AML-193 (cell line): Measurements from ENCODE around the gene PDIA6.
"Not testable (repeated sequence)": the region's sequence is repeated elsewhere in the genome, so short reads cannot be mapped to it uniquely, and the experiment has no call there.

Experiments
- DNase-seq, 2 experiments: peaks; one replicate each; lab custom pipeline; 2025; lab: John Stamatoyannopoulos, UW

Gene PDIA6

DNA sequence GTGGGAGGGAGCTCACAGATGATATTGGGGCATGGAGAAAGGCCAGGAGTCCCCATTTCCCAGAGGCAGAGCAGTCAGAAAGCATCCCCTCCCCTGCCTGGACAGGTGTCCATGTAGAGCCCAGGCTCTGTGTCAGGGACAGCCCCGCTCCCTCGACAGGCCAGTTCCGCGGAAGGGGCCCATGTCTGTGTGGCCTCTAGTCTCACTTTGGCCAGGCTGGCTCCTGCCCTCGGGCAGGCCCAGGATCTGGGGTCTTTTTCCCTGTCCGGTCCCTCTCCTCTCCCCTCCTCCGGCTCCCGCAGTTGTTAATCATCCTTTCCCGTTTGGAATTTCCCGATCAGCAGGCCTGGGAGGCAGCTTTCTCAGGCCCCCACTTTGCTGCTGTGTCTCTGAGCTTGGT is 20.4 kb upstream of the PDIA6 start:
- no peak for DNase-seq

DNA sequence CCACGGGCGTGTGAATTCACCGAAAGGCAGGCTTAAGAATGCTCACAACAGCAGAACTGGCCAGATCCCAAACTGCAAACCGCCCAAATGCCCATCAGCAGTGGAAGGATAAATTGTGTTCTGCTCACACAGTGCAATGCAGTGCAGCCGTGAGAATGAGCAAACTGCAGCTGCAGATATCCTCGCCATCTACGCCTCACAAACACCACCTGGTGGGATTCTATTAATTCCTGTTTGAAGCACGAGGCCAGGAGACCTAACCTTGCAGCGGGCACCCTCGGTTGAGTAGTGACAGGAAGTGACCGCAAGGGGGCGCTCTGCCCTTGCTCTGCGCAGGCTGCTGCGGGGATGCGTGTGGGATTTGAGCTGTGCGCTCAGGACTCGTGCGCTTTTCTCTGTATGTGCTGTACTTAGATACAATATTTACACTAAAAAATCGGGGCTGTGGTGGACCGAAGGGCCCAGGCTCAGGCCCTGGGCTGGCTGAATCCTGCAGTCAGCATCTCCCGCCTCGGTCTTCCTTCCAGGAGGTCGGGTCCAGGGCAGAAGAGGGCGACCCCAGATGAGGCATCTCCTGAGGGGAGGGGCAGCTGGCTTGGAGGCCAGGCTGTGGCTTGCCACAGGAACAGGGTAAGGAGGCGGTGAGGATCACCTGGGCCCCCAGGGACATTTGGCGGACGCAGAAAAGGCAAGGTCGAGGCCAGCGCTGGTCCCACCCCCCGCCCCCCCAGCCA is 19.8 kb upstream of the PDIA6 start:
- peak; percentile 71 to 73 for DNase-seq

DNA sequence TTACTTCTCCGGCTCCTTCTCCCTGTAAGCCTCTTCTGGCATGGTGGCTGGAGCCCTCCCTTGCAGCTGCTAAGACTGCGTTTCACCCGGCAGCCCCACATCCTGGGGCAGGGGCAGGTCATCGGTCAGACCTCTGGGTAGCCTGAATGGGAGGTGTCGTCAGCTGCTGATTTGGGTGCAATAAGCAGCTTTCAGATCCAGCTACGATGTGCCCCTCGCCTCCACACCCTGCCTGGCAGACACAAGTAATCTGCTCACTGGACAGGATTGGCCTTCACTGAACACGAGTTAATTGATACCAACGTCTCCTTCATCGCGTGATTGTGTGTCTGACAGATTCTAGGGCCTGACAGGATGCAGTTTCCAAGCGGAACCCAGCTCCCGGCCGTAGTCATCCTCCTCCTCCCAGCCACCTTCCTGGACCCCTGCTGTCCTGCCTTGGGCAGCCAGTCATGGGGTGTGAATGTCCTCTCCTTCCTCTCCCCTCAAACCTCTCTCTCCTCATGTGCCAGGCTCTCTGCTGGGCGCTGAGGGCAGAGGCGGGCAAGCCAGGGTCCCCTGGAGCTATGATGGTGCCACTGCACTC is 18.9 kb upstream of the PDIA6 start:
- no peak for DNase-seq

DNA sequence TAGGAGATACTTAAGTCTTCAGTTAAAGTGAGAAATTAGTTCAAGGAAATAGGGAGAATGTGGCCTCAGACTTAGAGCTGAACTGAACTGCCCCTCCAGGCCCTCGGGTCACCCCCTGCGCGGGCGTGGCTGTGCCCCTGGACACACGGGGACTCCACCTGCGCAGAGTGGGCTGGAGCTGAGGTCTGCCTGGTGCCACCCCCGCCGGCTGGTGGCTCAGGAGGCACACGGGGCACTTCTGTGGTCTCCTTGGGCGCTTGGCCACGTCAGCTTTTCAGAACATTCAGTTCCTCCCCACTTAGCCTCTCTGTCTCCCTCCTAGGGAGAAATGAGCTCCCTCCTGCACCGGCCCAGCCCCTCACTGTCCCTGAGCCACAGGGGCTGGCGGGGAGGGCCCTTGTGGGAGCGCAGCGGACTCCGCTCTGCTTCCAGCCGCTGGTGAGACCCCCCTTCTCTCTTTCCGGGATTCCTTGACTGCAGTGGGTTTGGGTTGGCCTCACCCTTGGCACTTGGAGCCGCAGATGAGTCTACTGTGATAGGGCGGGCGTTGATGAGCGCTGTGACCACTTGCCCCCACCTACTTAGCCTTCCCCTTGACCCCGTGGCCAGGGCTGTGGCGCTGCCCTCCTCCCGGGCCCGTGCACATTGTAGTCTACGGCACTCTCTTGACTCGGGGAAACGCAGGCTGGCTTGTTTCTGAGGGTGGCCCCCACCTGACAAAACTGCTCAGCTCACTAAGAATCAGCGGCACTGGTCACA is 18.2 kb upstream of the PDIA6 start:
- DNase-seq: no peak

DNA sequence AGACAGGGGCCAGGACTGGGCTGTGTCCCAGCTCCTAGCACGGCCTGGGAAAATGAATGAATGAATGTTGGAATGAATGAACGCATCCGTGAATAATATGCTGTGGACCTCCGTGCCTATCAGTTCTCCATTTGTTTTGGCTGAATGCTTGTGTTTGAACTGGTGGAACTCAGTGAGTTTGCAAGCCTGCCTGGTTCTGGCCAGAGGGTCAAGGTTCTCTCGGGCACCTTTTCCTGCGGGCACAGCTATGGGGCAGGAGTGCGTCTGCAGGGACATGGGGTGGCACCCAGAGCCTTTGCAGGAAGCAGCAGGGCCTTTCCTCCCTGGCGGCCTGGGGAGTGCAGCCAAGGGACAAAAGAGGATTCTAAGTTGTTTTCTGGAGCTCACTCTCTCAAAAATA is 17.6 kb upstream of the PDIA6 start:
- DNase-seq: no peak

DNA sequence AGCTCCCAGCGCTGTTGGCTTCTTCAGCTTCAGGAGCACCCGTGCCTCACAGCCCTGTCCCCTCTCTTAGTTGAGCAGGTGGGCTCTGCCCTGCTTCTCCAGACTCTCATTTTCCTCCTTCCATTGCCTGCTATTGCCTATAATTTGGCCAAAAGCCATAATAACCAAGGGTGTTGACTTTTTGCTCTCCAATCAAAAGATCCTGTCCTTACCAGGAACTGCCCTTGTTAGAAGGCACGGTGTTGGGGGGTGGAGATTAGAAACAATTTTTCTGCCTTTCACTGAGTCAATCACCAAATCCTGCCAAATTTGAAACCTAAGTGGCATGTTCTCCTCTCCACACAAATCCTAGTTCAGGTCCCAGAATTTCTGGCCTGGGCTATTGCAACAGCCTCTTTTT is 16.7 kb upstream of the PDIA6 start:
- no peak for DNase-seq

DNA sequence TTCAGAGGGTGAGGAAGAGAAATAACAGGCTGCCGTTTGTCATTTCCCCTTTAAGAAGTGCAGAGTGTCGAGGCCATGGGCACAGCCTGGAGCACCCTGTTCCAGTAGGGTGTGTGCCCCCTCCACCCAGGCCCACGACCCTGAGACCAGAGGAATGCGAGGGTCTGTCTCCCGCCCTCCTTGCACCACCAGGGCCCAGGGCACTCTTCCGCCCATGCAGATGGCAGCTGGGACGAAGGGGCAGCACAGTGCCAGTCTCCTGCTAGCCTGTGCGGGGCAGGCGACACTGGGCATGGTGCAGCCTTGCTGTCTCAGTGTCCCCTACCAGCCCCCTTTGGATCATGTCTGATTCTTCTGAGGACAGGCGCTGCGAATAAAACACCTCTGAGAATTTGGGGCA is 15.8 kb upstream of the PDIA6 start:
- no peak for DNase-seq

DNA sequence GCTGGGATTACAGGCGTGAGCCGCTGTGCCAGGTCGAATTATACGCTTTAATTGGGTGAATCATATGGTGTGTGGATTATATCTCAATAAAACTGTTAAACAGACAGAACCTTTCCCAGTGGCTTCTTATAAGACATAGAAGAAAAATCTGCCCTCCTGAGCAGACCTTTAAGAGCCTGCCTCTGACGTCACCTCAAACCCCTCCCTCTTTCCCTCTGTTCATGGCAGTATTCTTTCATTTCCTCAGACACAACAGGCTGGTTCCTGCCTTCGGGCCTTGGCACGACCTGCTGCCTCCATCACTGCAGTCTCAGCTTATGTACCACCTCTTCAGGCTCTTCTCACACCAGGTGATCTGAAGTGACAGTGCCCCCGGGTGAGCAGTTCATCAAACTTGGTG is 14.0 kb upstream of the PDIA6 start:
- no peak for DNase-seq

DNA sequence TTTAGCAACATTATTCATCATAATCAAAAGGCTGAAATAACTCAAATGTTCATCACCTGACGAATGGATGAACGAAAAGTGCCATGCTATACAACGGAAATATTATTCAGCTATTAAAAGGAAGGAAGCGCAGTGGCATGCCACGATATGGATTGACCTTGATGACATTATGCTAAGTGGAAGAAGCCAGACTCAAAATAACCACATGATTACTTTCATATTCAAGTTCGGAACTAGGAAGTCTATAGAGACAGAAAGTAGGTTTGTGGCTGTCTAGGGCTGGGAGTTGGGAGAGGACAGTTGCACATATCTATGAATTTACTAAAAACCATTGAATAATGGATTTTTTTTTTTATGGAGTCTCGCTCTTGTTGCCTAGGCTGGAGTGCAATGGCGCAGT is 13.4 kb upstream of the PDIA6 start:
- no peak for DNase-seq

DNA sequence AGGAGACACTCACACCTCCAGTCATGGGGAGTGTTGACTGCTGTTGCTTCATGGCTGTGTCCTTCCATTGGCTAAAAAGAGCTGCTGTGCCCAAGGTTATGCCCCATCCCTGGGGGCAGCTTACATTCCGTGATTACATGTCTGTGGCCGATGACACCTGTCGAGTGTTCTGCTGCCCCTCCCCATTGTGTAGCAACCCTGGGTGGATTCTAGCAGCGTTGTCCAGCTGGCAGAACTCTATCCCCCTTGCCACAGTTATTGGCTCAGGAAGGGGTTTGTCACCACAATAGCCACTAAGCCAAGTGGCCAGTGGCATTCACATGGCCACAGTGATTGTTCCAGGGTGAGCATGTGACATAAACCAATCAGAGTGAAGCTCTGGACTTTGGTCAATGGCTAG is 11.6 kb upstream of the PDIA6 start:
- DNase-seq: no peak

DNA sequence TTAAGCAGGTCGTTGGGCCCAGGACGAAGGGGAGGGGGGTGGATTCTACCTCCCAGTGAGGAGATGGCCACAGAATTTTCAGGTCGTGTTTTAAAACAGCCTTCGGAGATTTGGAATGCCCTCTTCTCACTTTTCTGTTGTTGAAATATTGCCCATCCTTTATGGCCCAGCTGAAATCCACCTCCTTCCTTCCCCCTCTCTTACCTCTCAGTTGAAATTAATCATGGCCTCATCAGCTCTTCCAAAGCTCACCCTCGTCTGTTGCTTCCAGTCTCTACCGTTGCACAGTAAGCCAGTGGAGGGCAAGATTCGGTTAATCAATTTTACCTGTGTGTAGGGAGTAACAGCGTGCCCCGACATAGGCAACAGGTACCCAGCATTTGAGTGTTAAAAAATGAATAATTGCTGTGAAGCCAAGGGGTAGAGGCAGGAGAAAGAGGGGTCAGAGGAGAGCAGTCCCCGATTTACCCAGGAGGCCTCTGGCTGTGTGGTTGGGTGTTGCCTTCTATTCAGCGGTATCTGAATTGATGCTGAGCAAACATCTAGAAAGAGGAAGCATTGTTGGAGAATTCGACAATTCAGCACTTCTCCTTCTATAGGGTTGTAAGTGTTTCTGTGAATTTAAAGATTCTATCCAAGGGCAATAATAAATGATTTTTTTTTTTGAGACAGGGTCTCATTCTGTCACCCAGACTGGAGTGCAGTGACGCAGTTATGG is 8.6 kb upstream of the PDIA6 start:
- DNase-seq: no peak

DNA sequence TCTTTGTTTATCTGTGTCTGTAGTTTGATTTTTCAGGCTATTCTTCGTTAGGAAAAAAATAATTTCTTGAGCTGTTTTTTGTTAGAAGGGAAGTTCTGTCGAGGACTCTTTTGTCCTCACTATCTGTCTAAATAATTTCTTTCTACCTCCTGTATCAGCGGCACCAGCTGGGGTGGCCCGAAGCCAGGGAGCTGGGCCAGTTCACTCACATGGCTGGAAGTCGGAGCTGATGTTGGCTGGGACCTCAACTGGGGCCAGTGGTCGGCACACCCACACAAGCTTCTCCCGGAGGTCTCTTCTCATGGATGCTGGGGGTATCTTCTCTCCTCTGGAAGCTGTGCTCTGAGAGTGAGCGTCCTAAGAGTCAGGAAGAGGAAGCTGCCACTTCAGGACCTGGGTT is 8.0 kb upstream of the PDIA6 start:
- no peak for DNase-seq

DNA sequence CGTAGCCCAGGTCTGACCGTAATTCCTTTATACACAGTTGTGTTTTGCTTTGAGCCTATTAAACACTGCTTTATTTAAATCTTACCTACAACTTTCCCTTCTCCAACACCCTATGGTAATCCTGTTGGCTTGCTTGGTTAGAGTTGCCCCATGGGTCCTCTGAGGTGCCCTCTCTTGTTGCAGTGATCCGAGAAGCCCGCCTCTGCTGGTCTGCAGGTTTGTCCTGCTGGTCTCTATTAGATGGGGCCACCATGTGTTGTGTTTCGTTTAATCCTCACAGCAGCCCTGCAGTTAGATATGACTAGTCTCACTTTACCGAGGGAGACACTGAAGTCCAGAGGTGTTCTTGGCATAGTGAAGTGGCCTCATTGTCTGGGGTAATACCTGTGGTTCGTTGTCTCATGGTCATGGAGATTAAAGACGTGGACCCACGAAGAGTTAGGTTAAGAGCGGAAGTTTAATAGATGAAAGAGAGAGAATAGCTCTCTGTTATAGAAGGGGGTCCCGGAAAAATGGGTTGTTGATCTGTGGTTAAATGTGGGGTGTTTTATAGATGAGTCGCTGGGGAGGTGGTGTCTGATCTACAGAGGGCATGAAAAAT is 7.2 kb upstream of the PDIA6 start:
- DNase-seq: no peak

DNA sequence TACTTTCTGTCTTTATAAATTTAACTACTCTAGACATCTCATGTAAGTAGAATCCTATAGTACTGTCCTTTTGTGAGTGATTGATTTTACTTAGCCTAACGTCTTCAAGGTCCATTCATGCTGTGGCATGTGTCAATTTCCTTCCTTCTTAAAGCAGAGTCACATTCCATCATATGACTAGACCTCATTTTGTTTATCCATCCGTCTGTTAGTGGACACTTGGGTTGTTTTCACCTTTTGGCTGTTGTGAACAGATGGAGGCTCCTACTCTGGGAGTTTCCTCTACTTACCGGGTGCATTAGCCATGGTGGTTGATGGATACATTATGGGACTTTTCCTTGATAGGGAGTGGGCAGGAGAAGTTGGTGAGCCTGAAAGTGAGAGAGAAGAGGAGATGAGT is 6.4 kb upstream of the PDIA6 start:
- DNase-seq: no peak

DNA sequence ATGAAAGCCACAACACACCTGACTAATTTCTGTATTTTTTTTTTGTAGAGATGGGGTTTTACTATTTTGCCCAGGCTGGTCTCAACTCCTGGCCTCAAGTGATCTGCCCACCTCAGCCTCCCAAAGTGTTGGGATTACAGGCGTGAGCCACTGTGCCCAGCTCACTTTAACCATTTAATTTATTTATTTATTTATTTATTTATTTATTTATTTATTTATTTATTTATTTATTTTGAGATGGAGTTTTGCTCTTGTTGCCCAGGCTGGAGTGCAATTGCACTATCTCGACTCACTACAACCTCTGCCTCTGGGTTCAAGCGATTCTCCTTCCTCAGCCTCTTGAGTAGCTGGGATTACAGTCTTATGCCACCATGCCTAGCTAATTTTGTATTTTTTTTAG is 5.7 kb upstream of the PDIA6 start:
- DNase-seq: not testable (repeated sequence)

DNA sequence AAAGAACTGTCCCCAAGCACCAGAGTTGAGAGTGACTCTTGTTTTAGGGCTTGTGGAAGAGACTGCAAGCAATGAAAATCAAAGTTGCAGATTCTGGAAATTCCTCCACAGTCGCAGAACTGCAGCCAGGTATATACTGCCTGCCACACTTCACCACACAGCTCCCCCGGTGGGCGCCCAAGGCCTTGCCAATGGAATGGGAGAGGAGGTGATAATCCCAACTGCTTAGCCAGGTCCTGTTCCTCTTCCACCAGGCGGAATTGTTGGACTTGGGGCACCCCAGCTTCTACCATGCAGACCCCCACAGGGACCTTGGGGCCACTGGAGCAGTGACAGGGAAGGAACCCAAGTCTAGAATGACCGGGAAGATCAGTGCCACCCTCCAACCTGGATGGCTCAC is 4.8 kb upstream of the PDIA6 start:
- DNase-seq: no peak

DNA sequence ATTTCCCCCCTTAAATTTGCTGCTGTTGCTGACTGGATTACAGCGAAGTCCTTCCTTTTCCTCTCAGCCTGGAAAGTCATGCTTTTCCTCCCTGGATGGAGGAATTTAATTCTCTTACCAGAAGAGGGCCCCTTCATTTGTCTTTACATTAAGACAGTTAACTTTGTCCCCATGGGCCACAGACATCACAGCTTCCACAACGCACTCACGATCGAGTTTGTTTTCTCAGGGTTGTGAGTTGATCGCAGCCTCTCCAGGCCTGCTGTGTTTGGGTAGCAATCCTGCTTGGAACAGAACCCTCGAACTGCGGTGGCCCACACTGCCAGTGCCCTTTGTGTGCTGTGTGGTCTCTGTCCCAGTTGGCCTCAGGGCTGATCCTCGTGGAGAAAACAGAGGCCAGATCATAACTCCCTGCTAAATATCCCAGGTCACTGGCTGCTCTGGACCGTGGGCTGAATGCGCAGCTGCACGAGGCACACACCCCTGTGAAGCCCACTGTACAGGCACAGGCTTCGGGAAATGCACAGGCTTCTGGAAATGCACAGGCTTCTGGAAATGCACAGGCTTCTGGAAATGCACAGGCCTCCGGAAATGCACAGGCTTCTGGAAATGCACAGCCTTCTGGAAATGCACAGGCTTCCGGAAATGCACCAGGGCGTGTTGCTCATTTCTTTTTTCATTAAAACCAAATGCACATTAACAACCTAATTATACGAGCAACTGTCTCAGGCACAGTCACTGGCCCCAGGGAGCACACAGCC is 2.2 kb upstream of the PDIA6 start:
- DNase-seq: no peak

DNA sequence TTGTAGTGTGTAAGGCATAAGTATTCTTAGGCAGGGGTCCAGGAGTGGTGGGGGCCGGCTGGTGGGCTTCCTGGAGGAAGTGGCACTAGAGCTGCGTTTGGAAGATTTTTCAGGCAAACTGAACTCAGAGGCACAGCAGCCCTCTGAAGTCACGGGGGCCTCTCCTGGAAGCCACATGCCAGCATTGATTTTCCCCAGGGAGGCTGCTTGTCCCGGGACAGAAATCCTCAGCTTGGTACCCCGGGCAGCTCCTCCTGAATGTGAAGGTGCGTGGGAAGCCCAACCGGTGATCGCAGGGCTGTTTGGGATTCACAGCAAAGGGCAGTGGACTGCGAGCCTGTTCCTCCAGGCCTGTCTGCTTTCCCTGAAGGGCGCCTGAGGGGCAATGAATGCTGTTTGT is 1.6 kb upstream of the PDIA6 start:
- no peak for DNase-seq

DNA sequence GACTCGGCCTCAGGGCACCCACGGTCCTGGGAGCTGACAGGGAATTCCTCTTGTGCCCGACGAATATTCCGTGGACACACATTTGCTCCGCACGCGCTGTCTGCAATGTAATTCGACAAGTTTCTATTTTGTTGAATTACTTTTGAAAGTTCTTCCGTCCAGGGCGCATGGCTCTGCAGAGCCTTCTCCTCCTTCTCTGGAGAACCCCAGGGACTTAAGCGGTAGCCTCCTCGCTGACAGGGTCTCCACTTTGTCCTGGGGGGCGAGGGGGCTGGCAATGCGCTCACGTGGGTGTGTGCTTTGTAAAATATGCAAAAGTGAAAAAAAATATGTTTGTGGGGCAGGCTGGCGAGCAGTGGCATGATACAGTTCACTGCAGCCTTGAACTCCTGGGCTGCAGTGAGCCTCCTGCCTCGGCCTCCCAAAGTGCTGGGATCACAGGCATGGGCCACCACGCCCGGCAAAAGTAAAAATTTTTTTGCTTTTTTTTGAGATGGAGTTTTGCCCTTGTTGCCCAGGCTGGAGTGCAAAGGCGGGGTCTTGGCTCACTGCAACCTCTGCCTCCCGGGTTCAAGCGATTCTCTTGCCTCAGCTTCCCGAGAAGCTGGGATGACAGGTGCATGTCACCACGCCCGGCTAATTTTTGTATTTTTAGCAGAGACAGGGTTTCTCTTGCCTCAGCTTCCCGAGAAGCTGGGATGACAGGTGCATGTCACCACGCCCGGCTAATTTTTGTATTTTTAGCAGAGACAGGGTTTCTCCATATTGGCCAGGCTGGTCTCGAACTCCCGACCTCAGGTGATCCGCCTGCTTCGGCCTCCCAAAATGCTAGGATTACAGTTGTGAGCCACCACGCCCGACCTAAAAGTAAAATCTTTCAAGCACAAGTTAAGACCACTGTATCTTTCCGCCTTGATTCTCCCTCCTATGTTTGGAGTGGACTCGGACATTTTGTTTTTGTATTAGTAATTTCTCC is 866 bp upstream of the PDIA6 start:
- not testable (repeated sequence) for DNase-seq

DNA sequence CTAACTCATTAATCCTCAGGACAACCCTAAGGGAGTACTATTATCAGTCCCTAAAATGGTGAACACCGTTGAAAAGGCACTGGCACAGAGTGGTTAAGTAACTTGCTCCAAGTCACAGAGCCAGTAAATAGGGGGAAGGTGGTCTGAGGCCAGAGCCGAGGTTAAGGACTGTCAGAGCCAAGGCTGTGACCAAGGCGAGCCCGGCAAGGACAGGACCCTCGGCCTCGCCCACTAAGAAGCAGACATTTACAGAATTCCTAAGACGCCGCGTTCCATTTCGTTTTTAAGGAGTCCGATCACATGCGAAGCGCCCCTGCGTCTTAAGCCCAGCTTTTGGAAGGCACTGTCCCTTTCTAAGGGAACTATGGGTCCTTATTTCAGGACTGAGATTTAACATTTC is 1.1 kb downstream of the PDIA6 start:
- no peak for DNase-seq
